ENCODE data around the gene FBXO38.

GRCh38 chr5:148445578-148445977 lies 61.8 kb downstream of the FBXO38 start:
- TF ChIP-seq CTCF (IDR thresholded peaks at IDR 0.05; ENCODE audit: low read length) = no peak
- TF ChIP-seq EZH2 (IDR thresholded peaks at IDR 0.05; ENCODE audit: borderline replicate concordance, low read length) = no peak
